HL-60 (cell line): ENCODE results near the gene SLC35G6.

Source experiments
- CTCF ChIP-seq: IDR thresholded peaks from one replicate; pipeline ENCODE4 v1.5.1; 2011; ENCODE audit warnings: low read length, control low read depth, inconsistent platforms; ENCODE audit not compliant: insufficient read depth
- GABPA ChIP-seq: IDR thresholded peaks from 2 replicates; pipeline ENCODE4 v1.6.1; 2012; ENCODE audit warnings: low read depth
- POLR2AphosphoS5 ChIP-seq: IDR thresholded peaks from 2 replicates; pipeline ENCODE4 v1.6.1; 2012; ENCODE audit warnings: low read depth
- REST ChIP-seq: IDR thresholded peaks from 2 replicates; pipeline ENCODE4 v1.6.1; 2012; ENCODE audit warnings: low read depth; ENCODE audit not compliant: insufficient replicate concordance
- SPI1 ChIP-seq: IDR thresholded peaks from 2 replicates; pipeline ENCODE4 v1.6.1; 2012; ENCODE audit warnings: low read depth, mild to moderate bottlenecking, borderline replicate concordance

- no peak for TF ChIP-seq CTCF
- no peak for TF ChIP-seq REST
- no peak for TF ChIP-seq POLR2AphosphoS5
- no peak for TF ChIP-seq GABPA
- TF ChIP-seq SPI1 = no peak
These were observed 14.5 kb upstream of the SLC35G6 start for GRCh38 chr17:7466639-7467341.
